Endothelial cell of umbilical vein (primary cell): ENCODE data around the gene C3orf70. TPM values are rescaled to one million over a fixed set of nuclear protein-coding genes. Genes with fewer than 3 reads are reported as not detected.

Experiments
- BruUV-seq: library from RNA; stranded (reverse); fragments of 400-500 nt; replicated peaks from 2 replicates; lab custom pipeline; 2021; lab: Mats Ljungman, UMichigan
- CTCF ChIA-PET: fragments of 300-600, 350-600 bp; sonication (Branson Sonifier 250); formaldehyde crosslinking; loops from one replicate; lab custom pipeline; 2021; ENCODE audit warnings: antibody characterized with exemption, inconsistent platforms; lab: Charles Lee
- POLR2A ChIA-PET: fragments of 300-600, 350-600 bp; sonication (Branson Sonifier 250); formaldehyde crosslinking; loops from one replicate; lab custom pipeline; 2021; ENCODE audit warnings: antibody characterized with exemption, inconsistent platforms; lab: Charles Lee
- DNase-seq: peaks from one replicate; pipeline ENCODE4 v3.0.0-alpha.2; 2011; ENCODE audit warnings: low read depth, low spot score
- FAIRE-seq: peaks from 2 replicates; lab custom pipeline; 2011; peaks lifted over from hg19 to GRCh38; lab: Jason Lieb, UNC
- H2AFZ ChIP-seq: 2 replicates; pipeline ENCODE4 v1.6.0; 2012; ENCODE audit warnings: low read depth, low read length, control low read depth, inconsistent platforms
- H3K27ac ChIP-seq: 2 replicates; pipeline ENCODE4 v1.5.1; 2011; ENCODE audit warnings: low read depth, mild to moderate bottlenecking, control low read depth, low read length, moderate library complexity; ENCODE audit not compliant: insufficient read depth
- H3K27me3 ChIP-seq, 2 experiments: 2 replicates each; pipeline versions ENCODE4 v1.6.0 to v1.6.1; 2011; ENCODE audit warnings: low read length in 2 of 2, mixed read lengths in 1 of 2; ENCODE audit not compliant: control insufficient read depth in 2 of 2, insufficient read depth in 2 of 2
- H3K36me3 ChIP-seq, 2 experiments: 2 replicates in 1 of 2; 3 replicates in 1 of 2; pipeline ENCODE4 v1.5.1; 2011; ENCODE audit warnings: low read length in 2 of 2, mild to moderate bottlenecking in 1 of 2, moderate library complexity in 1 of 2; ENCODE audit not compliant: control insufficient read depth in 2 of 2, insufficient read depth in 2 of 2; ENCODE audit errors: extremely low read depth in 1 of 2
- H3K4me1 ChIP-seq: 3 replicates; pipeline ENCODE4 v1.5.1; 2011; ENCODE audit warnings: mild to moderate bottlenecking, low read length; ENCODE audit not compliant: control insufficient read depth, insufficient read depth; ENCODE audit errors: extremely low read depth
- H3K4me2 ChIP-seq: 2 replicates; pipeline ENCODE4 v1.6.1; 2011; ENCODE audit warnings: low read length, control low read depth, mixed read lengths; ENCODE audit not compliant: insufficient read depth
- H3K4me3 ChIP-seq, 3 experiments: fragments of 200-600 bp in 1 of 3; sonication (generic), shearing (Covaris generic) in 1 of 3; replicated peaks in 1 of 3; 2 replicates each; pipeline ENCODE4 v1.5.1; 2011 to 2016; ENCODE audit warnings: control low read depth in 3 of 3, low read length in 3 of 3, mild to moderate bottlenecking in 2 of 3, inconsistent platforms in 1 of 3, low read depth in 1 of 3, moderate library complexity in 1 of 3; ENCODE audit not compliant: insufficient read depth in 1 of 3
- H3K79me2 ChIP-seq: 2 replicates; pipeline ENCODE4 v1.6.0; 2012; ENCODE audit warnings: low read length, inconsistent platforms; ENCODE audit not compliant: control insufficient read depth, insufficient read depth
- H3K9ac ChIP-seq: replicated peaks from 2 replicates; pipeline ENCODE3; 2011; ENCODE audit warnings: low read length, control low read depth; ENCODE audit not compliant: insufficient read depth; ENCODE audit errors: extremely low read depth
- H3K9me1 ChIP-seq: replicated peaks from 3 replicates; pipeline ENCODE4 v1.6.0; 2011; ENCODE audit warnings: mild to moderate bottlenecking, low read length; ENCODE audit not compliant: control insufficient read depth, insufficient read depth; ENCODE audit errors: extremely low read depth
- H3K9me3 ChIP-seq: replicated peaks from 2 replicates; pipeline ENCODE4 v1.5.1; 2012; ENCODE audit warnings: low read length, inconsistent platforms; ENCODE audit not compliant: control insufficient read depth, insufficient read depth
- H4K20me1 ChIP-seq: replicated peaks from 2 replicates; pipeline ENCODE3; 2011; ENCODE audit warnings: mild to moderate bottlenecking, low read length; ENCODE audit not compliant: control insufficient read depth, insufficient read depth; ENCODE audit errors: extremely low read depth
- EZH2 ChIP-seq: IDR thresholded peaks from 2 replicates; pipeline ENCODE4 v1.6.1; 2012; ENCODE audit warnings: borderline replicate concordance, low read depth, mild to moderate bottlenecking, moderate library complexity, low read length, inconsistent platforms; ENCODE audit not compliant: severe bottlenecking
- FOS ChIP-seq: IDR thresholded peaks from 2 replicates; pipeline ENCODE4 v1.6.1; 2011; ENCODE audit warnings: mild to moderate bottlenecking, low read length, moderate library complexity, borderline replicate concordance; ENCODE audit not compliant: insufficient read depth
- GATA2 ChIP-seq: IDR thresholded peaks from 2 replicates; pipeline ENCODE4 v1.7.0; 2011; ENCODE audit warnings: low read depth, mild to moderate bottlenecking, moderate library complexity, mixed read lengths, low read length; ENCODE audit not compliant: insufficient read length, insufficient read depth
- JUN ChIP-seq: IDR thresholded peaks from 2 replicates; pipeline ENCODE4 v1.6.1; 2011; ENCODE audit warnings: borderline replicate concordance, low read depth; ENCODE audit not compliant: insufficient read length, insufficient read depth
- MAX ChIP-seq: IDR thresholded peaks from 2 replicates; pipeline ENCODE4 v1.6.1; 2011; ENCODE audit not compliant: insufficient read depth, insufficient read length
- MYC ChIP-seq: IDR thresholded peaks from one replicate; pipeline ENCODE4 v1.6.1; 2011; ENCODE audit warnings: mild to moderate bottlenecking, low read depth, low read length
- POLR2A ChIP-seq: IDR thresholded peaks from 2 replicates; pipeline ENCODE4 v1.6.1; 2012; ENCODE audit warnings: low read depth, mild to moderate bottlenecking, control low read depth, low read length
- POLR2AphosphoS5 ChIP-seq: IDR thresholded peaks from 2 replicates; pipeline ENCODE4 v1.6.1; 2012; ENCODE audit warnings: low read depth, mild to moderate bottlenecking, control low read depth, low read length, moderate library complexity; ENCODE audit not compliant: insufficient read depth
- dilution Hi-C: fragments of 300-500 bp; cut with MboI; formaldehyde crosslinking; loops from one replicate; pipeline ENCODE4 v1.15.0; 2019; ENCODE audit warnings: low sequenced_read_pairs; ENCODE audit not compliant: extremely low pct_ligation_motif_present
- intact Hi-C: fragments of 100-400 bp; cut with micrococcal nuclease; formaldehyde crosslinking; loops from one replicate; pipeline ENCODE4 v1.10.0; 2022
- polyA plus RNA-seq, 4 experiments: library from polyadenylated mRNA; depleted of rRNA in 3 of 4; stranded (reverse) in 3 of 4; unstranded in 1 of 4; fragments of >200 nt; gene quantifications; 2 replicates each; pipeline versions ENCODE4 v1.2.1 to v1.2.3, GENCODE V29; 2011 to 2012; ENCODE audit warnings: missing spikeins in 1 of 4
- total RNA-seq: library from RNA; stranded (reverse); gene quantifications from 2 replicates; pipeline ENCODE4 v1.2.3, GENCODE V29; 2021
- TF ChIP-seq, protein P1 (sequence below), 2 donors: IDR thresholded peaks; 1 replicate in 1 of 2; 2 replicates in 1 of 2; pipeline ENCODE4 v1.5.1; 2011; ENCODE audit warnings: low read length in 2 of 2, mild to moderate bottlenecking in 2 of 2, moderate library complexity in 2 of 2, control low read depth in 1 of 2, inconsistent platforms in 1 of 2, low read depth in 1 of 2; ENCODE audit not compliant: insufficient read depth in 1 of 2; ENCODE audit errors: extremely low read depth in 1 of 2

C3orf70 gene
- total and polyA plus RNA-seq, 2 donors (not counting 3 experiments of a cell fraction or from before 2014, with no cell fraction given): 0.08 to 0.20 TPM

DNA sequence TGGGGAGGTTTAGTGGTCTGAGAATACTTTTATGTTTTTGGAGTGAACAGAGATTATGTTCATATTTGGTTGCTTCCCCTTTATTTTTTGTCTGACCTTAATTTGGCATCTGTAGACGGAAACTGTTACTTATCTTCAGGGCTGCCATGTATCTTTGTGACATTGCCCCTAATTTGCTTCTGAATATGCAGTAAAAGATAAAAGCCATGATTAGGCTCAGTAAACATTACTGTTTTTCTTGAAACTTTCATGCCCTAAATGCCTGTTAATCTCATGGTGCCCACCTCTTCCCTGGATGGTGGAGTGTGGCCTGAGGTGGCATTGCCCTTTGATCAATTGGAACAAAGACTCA is 106.7 kb downstream of the C3orf70 start:
- no peak overlapping the region for H3K9ac ChIP-seq
- peak; percentile 64 for FAIRE-seq
- CTCF ChIA-PET: interaction anchor here (0.8 to 1.9 kb wide), 6 partner anchors 8 to 171 kb away, joined by 3 to 5 read pairs (median 4); no protein-coding TSS in a partner anchor
- intact Hi-C loops: loop anchor here (5.0 kb wide), 1 partner anchor 106 kb away; the partner anchor contains the start of gene C3orf70
- POLR2A ChIA-PET: interaction anchor here (1.0 kb wide), 1 partner anchor 28 kb away, joined by 3 read pairs; no protein-coding TSS in a partner anchor
- H4K20me1 ChIP-seq: no peaks in the 10 kb centered on the region
- H3K36me3 ChIP-seq: peaks cover 0 to 4% of the 10 kb centered on the region in 2 experiments
- no peaks in the 10 kb centered on the region for H3K79me2 ChIP-seq
- no peak overlapping the region for H2AFZ ChIP-seq
- no TSS peak for BruUV-seq
- dilution Hi-C loops: no loop called here
- peaks cover 28% of the 10 kb centered on the region for H3K4me1 ChIP-seq
- DNase-seq: no peak
- no peaks in the 10 kb centered on the region for H3K9me3 ChIP-seq
- H3K27me3 ChIP-seq: no peaks in the 10 kb centered on the region
- H3K4me3 ChIP-seq: peak overlapping the region in 1 of 3 experiments; percentile 34
- H3K4me2 ChIP-seq: peak overlapping the region; percentile 83
- TF ChIP-seq EZH2: no peak
- TF ChIP-seq GATA2: peak; percentile 45
- no peaks in the 10 kb centered on the region for H3K9me1 ChIP-seq
- H3K27ac ChIP-seq: peak overlapping the region; percentile 38

GRCh38 chr3:185042312-185043050 is 110.4 kb downstream of the C3orf70 start:
- BruUV-seq: no TSS peak
- dilution Hi-C loops (no loop called here), intact Hi-C loops (no loop called here)
- Histone ChIP-seq H3K27me3 (no peaks in the 10 kb centered on the region), H3K4me2 (no peak overlapping the region), H3K9me1 (no peaks in the 10 kb centered on the region), H3K36me3 (no peaks in the 10 kb centered on the region), H3K4me3 (no peak overlapping the region), H3K4me1 (peaks cover 28% of the 10 kb centered on the region), H2AFZ (no peak overlapping the region), H4K20me1 (no peaks in the 10 kb centered on the region), H3K79me2 (no peaks in the 10 kb centered on the region), H3K9me3 (no peaks in the 10 kb centered on the region), H3K9ac (no peak overlapping the region), H3K27ac (no peak overlapping the region)
- TF ChIP-seq POLR2A (no peak), GATA2 (no peak), MYC (no peak), MAX (no peak), POLR2AphosphoS5 (no peak), JUN (no peak), FOS (no peak), EZH2 (no peak)
- TF ChIP-seq, protein P1, sequence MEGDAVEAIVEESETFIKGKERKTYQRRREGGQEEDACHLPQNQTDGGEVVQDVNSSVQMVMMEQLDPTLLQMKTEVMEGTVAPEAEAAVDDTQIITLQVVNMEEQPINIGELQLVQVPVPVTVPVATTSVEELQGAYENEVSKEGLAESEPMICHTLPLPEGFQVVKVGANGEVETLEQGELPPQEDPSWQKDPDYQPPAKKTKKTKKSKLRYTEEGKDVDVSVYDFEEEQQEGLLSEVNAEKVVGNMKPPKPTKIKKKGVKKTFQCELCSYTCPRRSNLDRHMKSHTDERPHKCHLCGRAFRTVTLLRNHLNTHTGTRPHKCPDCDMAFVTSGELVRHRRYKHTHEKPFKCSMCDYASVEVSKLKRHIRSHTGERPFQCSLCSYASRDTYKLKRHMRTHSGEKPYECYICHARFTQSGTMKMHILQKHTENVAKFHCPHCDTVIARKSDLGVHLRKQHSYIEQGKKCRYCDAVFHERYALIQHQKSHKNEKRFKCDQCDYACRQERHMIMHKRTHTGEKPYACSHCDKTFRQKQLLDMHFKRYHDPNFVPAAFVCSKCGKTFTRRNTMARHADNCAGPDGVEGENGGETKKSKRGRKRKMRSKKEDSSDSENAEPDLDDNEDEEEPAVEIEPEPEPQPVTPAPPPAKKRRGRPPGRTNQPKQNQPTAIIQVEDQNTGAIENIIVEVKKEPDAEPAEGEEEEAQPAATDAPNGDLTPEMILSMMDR (IDR thresholded peaks at IDR 0.05; ENCODE audit: extremely low read depth in 1 of 2, insufficient read depth in 1 of 2, low read depth in 1 of 2, low read length in 2 of 2): no peak
- no peak for DNase-seq
- no peak for FAIRE-seq
- ChIA-PET POLR2A (interaction anchor here (0.6 kb wide), 1 partner anchor 11 kb away, joined by 3 read pairs; no protein-coding TSS in a partner anchor), CTCF (no interaction called here)
